ENCODE data around the gene SHANK1. TPM values are rescaled to one million over a fixed set of nuclear protein-coding genes. Genes with fewer than 3 reads are reported as not detected.

SHANK1 gene
- total RNA-seq, 4 donors from 2014 or later = 0.42 to 6.6 TPM; not detected in 2

DNA sequence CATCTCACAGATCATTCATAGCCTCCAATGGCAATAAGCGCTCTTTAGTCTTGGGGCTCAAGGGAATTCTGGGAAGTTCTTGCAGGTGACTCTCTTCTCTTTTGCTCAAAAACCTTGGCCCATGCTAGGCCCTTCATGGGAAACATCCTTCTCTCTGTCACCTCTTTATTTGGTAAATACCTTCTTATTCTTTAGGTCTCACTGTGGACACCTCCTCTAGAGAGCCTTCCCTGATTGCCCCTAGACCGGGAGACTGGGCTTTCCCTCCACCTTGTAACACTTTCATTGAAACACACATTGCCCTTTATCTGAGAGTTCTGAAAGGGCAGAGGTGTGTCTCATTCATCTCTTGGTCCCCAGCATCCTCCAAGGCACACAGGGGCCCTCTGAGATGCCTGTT, 68.4 kb downstream of the SHANK1 start:
- no peak overlapping the region for H3K27ac ChIP-seq
- no peaks in the 10 kb centered on the region for H3K36me3 ChIP-seq
- no peaks in the 10 kb centered on the region for H3K4me1 ChIP-seq
- 81% methylated on average over 2 of the region's 2 CpGs for WGBS
- no peak overlapping the region for H3K4me3 ChIP-seq
- peaks cover 6% of the 10 kb centered on the region for H3K9me3 ChIP-seq
- DNase-seq (ENCODE audit: low spot score in 2 of 2) = no peak
- H3K27me3 ChIP-seq = peaks cover 71% of the 10 kb centered on the region
- TF ChIP-seq, protein P1, sequence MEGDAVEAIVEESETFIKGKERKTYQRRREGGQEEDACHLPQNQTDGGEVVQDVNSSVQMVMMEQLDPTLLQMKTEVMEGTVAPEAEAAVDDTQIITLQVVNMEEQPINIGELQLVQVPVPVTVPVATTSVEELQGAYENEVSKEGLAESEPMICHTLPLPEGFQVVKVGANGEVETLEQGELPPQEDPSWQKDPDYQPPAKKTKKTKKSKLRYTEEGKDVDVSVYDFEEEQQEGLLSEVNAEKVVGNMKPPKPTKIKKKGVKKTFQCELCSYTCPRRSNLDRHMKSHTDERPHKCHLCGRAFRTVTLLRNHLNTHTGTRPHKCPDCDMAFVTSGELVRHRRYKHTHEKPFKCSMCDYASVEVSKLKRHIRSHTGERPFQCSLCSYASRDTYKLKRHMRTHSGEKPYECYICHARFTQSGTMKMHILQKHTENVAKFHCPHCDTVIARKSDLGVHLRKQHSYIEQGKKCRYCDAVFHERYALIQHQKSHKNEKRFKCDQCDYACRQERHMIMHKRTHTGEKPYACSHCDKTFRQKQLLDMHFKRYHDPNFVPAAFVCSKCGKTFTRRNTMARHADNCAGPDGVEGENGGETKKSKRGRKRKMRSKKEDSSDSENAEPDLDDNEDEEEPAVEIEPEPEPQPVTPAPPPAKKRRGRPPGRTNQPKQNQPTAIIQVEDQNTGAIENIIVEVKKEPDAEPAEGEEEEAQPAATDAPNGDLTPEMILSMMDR (IDR thresholded peaks at IDR 0.05) = no peak
- TF ChIP-seq EP300 (IDR thresholded peaks at IDR 0.05) (no peak), POLR2A (IDR thresholded peaks at IDR 0.05) (no peak), POLR2AphosphoS5 (IDR thresholded peaks at IDR 0.05) (no peak)

DNA sequence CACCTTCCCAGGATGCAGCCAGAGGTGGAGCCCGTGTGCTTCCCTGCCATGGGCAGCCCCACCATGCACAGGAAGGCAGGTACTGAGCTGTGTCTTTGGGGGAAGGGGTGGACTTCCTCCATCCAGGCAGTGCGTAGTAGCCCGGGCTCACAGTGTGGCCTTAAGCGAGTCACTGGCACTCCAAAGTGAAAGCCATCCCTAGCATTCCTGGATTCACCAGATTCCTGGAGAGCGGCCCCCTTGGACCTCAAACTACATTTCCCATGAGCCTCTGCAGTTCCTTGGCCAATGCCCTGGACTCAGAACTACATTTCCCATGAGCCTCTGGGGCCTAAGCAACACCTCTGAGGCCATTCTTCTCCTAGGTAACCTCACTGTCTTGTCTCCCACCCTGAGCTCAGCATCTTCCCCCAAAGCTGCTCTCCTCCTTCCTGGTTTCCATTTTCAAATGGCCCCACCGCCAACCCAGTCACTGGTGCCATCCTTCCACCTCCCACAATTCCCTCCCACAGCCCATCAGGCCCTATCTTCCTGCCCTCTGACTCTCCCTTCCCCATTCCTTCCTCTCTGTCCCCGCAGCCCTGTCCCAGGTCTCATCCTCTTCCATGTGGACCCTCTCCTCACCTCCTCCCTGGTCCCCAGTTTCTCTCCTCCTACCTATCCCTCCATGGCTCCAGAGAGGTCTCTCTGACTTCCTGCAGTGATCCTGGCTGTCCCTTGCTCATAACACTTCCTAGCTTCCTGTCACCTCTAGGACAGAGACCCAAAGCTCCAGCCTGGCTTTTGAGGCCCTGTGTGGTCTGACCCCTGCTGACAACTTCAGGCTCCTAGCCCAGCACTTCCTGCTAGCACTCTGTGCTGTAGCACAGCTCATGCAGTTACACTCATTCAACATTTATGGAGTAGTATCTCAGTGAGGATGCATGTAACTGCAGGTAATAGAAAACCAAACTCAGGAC, 69.9 kb downstream of the SHANK1 start, which contains the start of gene C19orf81:
Gene C19orf81 (plus strand): TSS at position 13 of the 959 bp plus-strand sequence. CDS start 0 bp downstream, at position 13.
- WGBS = 34% methylated on average over 6 of the region's 7 CpGs
- peaks cover 70% of the 10 kb centered on the region for H3K27me3 ChIP-seq

DNA sequence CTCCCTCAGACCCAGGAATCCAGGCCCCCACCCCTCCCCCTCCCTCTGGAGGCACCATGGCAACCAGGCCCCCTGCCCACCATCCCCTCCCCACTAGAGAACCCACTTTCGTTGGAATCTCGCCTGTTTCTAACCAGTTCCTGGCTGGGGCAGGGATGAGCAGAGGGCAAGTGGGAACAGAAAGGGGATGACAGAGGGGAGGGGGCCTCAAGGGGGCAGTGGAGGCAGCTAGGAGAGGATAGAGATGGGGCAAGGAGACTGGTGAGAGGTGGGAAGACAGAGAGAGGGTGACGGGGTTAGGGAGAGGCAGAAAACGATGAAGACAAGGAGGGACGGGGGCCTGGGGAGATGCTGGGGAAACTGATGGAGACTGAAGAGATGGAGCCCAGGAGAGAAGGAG, 70.9 kb downstream of the SHANK1 start:
- WGBS = 49% methylated on average over 5 of the region's 5 CpGs
- DNase-seq (ENCODE audit: low spot score in 2 of 2) = no peak
- no peak for TF ChIP-seq EP300 (IDR thresholded peaks at IDR 0.05)
- no peak for TF ChIP-seq POLR2A (IDR thresholded peaks at IDR 0.05)
- TF ChIP-seq, protein P1 (IDR thresholded peaks at IDR 0.05) = no peak
- no peak for TF ChIP-seq POLR2AphosphoS5 (IDR thresholded peaks at IDR 0.05)
- H3K9me3 ChIP-seq = no peaks in the 10 kb centered on the region
- peaks cover 72% of the 10 kb centered on the region for H3K27me3 ChIP-seq
- H3K4me3 ChIP-seq = no peak overlapping the region
- H3K27ac ChIP-seq = no peak overlapping the region
- no peaks in the 10 kb centered on the region for H3K4me1 ChIP-seq
- no peaks in the 10 kb centered on the region for H3K36me3 ChIP-seq

More for the DNA sequence above, 69.9 kb downstream of the SHANK1 start, which contains the start of gene C19orf81:
- H3K4me1 ChIP-seq = no peaks in the 10 kb centered on the region
- no peaks in the 10 kb centered on the region for H3K9me3 ChIP-seq
- H3K36me3 ChIP-seq = no peaks in the 10 kb centered on the region
- H3K27ac ChIP-seq = no peak within 1 kb of the TSS
- TF ChIP-seq, protein P1 (IDR thresholded peaks at IDR 0.05) = no peak
- TF ChIP-seq POLR2A (IDR thresholded peaks at IDR 0.05) = no peak
- TF ChIP-seq POLR2AphosphoS5 (IDR thresholded peaks at IDR 0.05) = no peak
- no peak for TF ChIP-seq EP300 (IDR thresholded peaks at IDR 0.05)
- no peak within 1 kb of the TSS for H3K4me3 ChIP-seq
- DNase-seq (ENCODE audit: low spot score in 2 of 2) = no peak

DNA sequence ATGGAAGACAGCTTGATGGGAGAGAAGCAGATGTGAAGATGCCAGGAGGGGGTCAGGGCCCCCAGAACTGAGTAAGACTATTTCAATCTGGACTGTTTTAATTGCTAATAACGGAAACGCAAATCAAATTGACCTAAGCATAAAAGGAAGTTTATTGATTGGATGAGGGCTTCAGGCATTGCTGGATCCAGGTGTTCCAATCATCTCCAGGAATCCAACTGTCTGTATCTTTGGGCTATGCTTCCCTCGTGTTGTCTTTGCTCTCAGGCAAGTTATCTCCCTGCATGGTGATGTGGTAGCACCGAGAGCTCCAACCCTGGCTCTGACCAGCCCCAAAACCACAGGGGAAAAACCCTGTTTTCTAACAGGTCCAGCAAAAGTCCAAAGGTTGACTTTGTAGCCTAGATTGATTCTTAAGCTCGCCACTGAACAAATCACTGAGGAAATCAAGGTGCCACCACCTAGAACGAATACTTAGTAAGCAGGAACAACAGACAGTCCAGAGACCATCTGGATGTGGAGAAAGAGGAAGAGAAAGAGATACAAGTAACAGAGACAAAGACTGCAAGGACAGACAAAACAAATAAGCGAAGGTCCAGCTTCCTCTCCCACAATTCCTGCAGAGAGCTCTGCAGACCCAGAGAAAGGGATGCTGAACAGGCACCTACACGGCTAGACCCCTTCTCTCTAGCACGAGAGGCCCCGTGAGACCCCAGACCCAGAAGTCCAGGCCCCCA, 71.6 kb downstream of the SHANK1 start:
- TF ChIP-seq, protein P1 (IDR thresholded peaks at IDR 0.05) = no peak
- no peak for TF ChIP-seq POLR2A (IDR thresholded peaks at IDR 0.05)
- WGBS = 65% methylated on average over 10 of the region's 10 CpGs

More for the DNA sequence above, 71.6 kb downstream of the SHANK1 start:
- no peak overlapping the region for H3K4me3 ChIP-seq
- no peaks in the 10 kb centered on the region for H3K4me1 ChIP-seq
- H3K27me3 ChIP-seq = peaks cover 71% of the 10 kb centered on the region
- H3K9me3 ChIP-seq = no peaks in the 10 kb centered on the region
- no peak overlapping the region for H3K27ac ChIP-seq
- no peak for DNase-seq (ENCODE audit: low spot score in 2 of 2)
- no peaks in the 10 kb centered on the region for H3K36me3 ChIP-seq

Data from suprapubic skin (tissue), 4 donors.